GM21367 (cell line): Measurements from ENCODE around the gene REC114.
"Not testable (repeated sequence)": the region's sequence is repeated elsewhere in the genome, so short reads cannot be mapped to it uniquely, and the experiment has no call there.

Experiments used
- ATAC-seq: cut with Tn5 transposase; IDR thresholded peaks from one replicate; pipeline ENCODE4 v1.9.1; 2021; ENCODE audit not compliant: unreplicated experiment

REC114 gene

DNA sequence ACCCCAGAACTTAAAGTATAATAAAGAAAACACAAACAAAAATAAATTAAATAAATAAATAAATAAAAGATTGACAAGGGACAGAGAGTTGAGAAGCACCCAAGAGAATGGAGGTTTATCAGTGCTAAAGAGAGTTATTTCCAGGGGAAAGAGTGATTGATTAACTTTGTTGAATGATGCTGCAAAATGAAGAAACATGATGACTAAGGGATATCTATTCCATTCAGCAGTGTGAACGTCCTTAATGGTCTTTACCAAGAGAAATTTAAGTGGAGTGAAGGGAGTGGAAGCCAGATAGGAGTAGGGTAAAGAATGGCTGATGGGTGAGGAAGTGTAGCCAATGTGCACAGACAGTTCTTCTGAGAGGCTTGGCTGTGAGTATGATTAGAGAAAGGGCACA lies 11.1 kb downstream of the REC114 start:
- no peak for ATAC-seq

DNA sequence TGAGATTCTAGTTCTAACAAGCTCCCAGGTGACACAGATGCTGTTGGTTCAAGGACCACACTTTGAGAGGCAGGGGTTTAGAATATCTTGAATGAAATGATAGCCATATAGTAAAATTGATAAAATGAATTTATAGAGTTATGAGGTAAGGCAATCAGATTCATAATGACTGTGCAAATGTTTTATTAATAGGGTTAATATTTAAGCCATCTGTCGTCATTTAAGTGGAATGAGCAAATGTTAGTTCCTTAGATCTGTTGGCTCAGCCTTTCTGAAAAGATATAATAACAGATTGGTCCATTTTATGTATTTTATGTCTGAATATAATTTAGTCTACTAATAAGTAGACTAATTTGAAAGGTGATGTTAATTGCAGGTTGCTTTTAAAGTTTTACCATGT lies 12.9 kb downstream of the REC114 start:
- ATAC-seq, result no peak

DNA sequence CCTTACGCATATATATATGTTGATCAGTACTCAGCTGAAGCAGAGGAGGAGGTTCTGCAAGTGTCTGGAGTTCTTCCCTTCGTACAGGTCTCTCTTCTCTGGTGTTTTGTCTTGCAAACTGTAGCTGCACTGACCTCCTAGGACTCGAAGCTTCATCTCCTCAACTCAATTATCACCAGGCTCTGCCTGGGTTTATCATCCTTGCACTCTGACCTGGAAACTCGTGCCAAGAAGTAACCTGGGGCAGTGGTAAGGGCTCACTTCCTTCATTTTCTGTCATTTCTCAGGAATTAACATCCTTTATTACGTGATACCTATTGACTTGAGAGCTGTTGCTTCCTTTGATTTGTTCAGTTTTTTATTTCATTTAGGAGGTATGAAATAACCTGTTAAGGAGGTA lies 14.4 kb downstream of the REC114 start:
- ATAC-seq, result no peak

DNA sequence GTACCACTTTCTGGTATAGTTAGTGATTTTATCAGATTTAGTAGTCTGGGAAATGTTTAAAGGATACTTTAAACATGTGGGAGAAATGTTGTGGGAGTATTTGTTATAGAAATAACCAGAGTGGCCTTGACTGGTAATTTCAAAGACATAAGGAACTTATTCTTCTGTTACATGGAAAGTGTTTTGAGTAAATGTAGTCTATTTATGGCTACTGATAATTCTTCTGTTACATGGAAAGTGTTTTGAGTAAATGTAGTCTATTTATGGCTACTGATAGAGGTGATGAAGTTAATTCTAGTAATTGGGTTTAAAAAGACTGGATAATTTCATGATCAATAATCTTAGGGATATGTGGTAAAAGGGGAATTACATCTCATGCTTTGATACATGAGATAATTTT lies 17.7 kb downstream of the REC114 start:
- no peak for ATAC-seq

DNA sequence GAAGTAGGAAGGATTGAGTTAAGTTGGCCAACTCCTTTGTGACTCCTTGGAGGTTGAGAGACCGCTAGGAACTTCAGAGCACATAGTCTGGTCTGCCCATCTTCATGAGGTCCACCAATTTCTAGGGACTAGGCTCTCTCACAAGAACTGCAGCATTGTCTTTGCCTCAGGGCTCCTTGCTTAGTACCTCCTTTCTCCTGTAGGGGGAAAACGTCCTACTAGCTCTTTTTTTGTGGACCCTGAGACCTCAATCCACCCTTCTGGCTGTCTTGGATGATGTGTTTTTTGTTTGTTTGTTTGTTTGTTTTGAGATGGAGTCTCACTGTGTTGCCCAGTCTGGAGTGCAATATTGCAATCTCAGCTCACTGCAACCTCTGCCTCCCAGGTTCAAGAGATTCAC lies 21.6 kb downstream of the REC114 start:
- no peak for ATAC-seq

DNA sequence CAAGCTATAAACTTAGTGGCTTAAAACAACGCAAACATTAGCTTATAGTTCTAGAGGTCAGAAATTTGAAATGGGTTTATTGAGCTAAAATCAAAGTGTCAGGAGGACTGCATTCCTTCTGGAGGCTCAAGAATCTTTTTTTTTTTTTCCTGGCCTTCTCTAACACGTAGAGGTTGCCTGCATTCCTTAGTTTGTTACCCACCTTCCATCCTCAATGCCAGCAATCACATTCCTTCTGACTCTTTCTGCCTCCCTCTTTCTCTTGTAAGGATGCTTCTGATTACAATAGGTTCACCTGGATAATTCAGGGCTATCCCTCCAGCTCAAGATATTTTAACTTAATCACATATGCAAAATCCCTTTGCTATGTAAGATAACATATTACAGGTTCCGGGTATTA lies 24.8 kb downstream of the REC114 start:
- no peak for ATAC-seq

DNA sequence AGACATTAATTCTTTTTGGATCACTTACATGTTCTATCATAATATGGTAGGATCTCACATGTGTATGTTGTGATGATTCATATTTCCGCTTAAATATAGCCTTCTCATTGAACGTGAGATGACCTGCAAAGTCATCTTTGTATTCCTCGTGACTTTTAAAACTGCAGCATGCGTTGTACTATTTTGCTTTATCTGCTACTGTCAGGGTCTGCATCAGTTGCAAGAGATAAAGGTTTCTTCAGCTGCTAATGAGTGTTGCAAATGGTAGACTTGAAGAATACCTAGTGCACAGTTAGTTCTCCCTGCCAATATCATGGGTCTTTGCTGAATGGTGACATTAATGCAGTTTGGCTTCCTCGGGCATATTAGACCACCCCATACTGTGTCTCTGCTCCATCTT lies 31.8 kb downstream of the REC114 start:
- ATAC-seq, result no peak

DNA sequence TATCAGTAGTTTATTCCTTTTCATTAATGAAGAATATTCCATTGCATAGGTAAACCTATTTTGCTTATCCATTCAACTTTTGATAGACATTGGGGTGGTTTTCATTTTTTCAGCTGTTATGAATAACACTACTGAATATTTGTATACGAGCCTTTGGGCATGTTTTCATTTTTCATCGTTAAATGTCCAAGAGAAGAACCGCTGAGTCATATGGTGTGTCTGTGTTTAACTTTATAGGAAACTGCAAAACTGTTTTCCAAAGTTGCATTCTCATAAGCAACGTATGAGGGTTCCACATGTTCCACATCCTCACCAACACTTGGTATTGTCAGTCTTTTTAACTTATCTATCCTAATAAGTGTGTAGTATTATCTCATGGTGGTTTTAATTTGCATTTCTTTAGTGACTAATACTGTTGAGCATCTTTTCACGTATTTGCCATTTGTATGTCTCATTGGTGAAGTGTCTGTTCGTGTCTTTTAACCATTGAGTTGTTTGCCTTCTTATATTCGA lies 33.8 kb downstream of the REC114 start:
- no peak for ATAC-seq

DNA sequence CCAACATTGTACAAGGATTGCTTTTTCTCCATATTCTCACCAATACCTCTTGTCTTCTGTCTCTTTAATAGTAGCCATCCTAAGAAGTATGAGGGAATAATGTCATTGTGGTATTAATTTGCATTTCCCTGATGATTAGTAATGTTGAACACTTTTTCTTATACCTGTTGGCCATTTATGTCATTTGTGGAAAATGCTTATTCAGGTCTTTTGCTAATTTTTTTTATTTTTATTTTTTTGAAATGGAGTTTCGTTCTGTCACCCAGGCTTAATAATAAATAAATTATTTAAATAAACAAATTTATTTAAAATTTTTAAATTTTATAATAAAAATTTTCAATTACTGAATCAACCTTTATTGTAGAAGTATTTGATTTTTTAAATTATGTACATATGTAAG lies 37.1 kb downstream of the REC114 start:
- no peak for ATAC-seq

DNA sequence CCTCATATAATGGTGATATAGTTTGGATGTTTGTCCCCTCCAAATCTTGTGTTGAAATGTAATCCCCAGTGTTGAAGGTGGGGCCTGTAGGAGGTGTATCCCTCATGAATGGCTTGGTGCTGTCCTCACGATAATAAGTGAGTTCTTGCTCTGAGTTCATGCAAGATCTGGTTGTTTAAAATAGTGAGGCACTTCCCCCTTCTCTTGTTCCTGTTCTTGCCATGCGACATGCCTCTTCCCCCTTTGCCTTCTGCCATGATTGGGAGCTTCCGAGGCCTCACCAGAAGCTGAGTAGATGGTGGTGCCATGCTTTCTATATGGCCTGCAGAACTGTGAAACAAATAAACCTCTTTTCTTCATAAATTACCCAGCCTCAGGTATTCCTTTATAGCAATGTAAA lies 39.2 kb downstream of the REC114 start:
- ATAC-seq, result no peak

DNA sequence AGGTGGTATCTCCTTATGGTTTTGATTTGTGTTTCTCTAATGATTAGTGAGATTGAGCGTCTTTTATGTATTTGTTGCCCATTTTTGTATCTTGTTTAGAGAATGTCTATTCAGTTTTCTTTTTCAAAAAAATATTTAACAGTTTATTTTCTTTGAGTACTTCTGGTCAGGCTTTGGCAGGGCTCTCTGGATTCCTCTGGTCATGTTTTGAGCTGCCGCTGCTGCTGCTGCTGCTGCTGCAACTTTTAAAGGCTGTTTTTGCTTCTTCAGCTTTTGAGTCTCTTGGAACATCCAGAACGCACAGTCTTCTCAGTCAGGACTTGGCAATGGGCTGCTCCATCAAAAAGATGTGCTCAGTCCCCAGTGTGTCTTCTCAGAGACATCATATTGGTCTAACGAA lies 40.1 kb downstream of the REC114 start:
- no peak for ATAC-seq

DNA sequence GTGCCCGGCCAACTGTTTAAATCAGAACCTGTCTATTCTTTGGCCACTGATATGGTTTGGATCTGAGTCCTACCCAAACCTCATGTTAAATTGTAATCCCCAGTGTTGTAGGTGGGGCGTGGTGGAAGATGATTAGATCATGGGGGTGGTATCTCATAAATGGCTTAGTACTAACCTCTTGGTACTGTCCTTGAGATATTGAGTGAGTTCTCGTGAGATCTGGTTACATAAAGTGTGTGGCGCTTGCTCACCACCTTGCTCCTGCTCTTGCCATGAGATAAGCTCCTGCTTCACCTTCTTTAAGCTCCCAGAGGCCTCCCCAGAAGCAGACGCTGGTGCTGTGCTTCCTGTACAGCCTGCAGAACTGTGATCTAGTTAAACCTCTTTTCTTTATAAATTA lies 42.4 kb downstream of the REC114 start:
- no peak for ATAC-seq

DNA sequence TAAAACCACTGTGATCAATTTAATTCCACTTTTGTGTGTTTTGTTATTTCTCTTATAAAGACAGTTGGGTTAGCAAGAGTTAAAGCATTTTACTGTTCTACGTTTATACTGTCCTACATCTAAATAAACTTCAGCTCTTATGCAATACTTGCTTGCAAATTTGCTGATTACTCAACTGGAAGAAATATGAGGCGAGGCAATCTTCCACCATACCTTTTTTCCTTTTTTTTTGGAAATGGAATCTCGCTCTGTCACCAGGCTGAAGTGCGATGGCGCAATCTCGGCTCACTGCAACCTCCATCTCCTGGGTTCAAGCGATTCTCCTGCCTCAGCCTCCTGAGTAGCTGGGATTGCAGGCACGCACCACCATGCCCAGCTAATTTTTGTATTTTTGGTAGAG lies 42.9 kb downstream of the REC114 start:
- ATAC-seq, result not testable (repeated sequence)

DNA sequence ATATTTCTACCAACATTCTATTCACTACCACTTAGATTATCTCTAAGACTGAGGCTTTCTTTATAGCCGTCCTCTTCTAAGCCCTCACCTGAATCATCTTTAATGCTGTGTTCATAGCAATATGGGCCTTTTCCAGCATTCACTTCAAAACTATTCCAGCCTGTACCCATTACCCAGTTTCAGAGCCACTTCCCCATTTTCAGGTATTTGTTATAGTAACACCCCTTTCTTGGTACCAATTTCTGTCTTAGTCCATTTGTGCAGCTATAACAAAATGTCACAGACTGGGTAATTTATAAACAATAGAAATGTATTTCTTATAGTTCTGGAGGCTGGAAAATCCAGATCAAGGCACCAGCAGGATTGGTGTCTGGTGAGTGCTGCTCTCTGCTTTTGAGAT lies 45.7 kb downstream of the REC114 start:
- no peak for ATAC-seq

DNA sequence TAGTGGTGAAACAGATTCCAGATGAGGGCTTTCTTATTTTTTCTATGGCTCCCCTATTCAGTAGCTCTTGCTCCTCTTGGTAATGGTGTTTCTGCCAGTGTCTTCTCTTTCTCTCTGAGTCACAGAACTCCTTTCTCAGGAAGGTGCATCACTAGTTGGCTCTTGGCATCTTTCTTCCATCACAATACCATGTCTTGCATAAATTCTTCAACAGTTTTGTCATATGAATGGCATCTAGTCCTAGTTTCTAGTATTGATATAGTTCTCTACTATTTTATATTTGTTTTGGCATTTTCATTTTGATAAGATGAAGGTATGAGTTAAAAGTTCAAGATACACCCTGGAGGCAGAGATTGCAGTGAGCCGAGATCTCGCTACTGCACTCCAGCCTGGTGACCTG lies 51.0 kb downstream of the REC114 start:
- ATAC-seq, result no peak

DNA sequence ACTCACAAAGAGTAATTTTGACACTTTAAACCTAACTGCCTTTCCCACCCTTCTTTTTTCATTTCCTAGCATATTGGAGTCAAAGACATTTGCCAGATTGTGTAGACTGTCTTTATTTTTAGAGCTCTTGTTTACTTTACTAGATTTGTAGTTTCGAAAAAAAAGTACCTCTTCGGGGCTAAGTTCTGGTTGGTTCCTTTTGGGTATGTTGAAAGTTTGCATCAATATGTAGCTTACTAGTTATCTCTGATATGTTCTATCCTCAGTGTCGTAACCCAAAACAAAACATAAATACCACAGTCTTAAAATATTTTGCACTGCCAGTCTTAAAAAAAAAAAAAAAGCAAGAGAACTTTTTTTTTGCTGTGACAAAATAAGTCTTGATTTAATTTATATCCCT lies 52.2 kb downstream of the REC114 start:
- ATAC-seq, result no peak

DNA sequence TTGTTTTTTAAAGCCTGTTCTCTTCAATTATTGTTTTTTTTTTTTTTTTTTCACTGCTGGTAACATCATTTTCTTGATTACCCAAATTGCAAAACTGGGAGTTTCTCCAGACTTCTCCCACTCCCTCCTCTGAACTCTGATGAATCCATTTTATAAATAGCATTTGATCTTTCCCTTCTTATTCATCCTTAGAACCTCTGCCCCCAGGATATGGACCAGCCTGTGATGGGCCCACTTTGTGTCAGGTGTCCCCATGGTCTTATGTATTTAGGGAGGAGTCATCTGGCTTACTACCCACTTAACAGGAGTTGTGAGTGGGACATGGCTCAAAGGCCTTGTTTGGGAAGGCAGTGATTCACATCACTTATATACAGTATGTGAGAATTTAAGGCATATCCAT lies 57.7 kb downstream of the REC114 start:
- no peak for ATAC-seq

DNA sequence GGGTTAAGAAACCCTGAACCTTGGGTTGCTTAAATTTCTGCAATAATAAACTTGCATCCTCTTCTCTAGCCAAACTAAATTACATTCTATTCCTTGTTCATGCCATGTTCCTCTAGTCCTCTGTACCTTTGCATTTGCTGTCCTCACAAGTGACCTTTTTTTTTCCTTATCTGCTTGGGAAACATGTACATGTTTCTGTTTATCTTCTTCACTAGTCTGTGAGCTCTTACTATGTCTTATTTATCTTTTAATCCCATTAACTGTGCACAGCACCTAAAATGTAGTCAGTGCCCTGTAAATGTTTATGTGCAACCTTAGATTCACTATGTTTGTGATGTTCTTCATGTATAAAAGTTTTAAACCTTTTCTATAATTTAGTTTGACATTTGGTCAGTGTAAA lies 61.9 kb downstream of the REC114 start:
- no peak for ATAC-seq

DNA sequence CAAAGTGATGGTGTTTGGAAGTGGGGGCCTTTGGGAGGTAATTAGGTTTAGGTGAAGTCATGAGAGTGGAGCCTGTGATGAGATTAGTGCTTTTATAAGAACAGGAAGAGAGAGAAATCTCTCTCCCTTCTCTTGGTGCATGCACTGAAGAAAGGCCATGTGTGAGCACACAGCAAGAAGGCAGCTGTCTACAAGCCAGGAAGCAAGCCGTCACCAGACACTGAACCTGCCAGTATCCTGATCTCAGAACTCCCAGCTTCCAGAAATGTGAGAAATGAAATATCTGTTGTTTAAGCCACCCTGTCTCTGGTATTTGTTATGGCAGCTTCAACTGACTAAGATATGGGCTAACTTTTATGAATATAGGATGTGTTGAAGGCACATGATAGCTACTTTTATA lies 72.6 kb downstream of the REC114 start:
- ATAC-seq, result no peak

DNA sequence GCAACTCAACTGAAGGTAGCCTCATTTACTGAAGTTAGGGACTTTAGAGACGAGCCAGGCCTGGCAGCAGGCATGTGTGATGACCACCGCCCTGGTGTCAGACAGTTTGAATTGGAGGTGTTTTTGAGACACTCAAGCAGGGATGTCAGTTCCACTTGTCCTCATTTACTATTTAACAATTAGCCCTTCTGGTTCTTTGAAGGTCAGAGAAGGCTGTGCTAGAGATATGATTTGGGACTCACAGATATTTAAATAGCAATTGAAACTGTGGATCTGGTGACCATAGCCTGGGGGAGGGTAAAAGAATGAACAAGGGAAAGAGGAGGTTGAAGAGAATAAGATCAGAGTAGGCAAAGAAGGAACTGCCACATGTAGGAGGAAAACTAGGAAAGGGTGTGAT lies 74.6 kb downstream of the REC114 start:
- ATAC-seq, result no peak

DNA sequence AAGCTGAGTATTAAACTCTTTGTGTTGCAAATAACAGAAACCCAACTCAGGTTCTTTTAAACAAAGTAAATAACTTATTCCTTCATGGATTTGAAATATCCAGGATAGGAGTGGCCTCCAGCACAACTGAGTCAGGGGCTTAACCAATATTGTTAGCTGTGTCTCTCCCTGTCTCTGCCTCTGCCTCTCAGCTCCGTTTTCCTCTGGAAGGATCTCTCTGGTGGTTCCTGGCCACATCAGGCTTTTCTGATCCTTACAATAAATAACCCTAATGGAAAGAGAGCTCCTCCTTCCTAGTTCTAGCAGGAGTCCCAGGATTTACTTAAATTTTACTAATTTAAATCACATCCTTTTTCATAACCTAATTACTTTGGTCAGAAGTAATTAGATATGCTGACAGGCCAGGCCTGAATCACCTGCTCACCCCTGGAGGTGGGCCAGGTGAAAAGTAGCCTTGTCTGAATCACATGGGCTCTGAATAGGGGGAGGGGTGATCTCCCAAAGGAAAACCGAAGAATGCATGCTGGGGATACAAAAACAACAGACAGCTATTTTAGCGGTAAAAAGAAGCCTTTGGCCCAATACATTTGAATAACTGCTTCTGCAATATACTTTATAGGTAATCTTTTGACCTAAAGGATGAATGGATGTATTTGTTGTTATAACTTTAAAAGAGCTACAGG lies 75.4 kb downstream of the REC114 start:
- no peak for ATAC-seq

DNA sequence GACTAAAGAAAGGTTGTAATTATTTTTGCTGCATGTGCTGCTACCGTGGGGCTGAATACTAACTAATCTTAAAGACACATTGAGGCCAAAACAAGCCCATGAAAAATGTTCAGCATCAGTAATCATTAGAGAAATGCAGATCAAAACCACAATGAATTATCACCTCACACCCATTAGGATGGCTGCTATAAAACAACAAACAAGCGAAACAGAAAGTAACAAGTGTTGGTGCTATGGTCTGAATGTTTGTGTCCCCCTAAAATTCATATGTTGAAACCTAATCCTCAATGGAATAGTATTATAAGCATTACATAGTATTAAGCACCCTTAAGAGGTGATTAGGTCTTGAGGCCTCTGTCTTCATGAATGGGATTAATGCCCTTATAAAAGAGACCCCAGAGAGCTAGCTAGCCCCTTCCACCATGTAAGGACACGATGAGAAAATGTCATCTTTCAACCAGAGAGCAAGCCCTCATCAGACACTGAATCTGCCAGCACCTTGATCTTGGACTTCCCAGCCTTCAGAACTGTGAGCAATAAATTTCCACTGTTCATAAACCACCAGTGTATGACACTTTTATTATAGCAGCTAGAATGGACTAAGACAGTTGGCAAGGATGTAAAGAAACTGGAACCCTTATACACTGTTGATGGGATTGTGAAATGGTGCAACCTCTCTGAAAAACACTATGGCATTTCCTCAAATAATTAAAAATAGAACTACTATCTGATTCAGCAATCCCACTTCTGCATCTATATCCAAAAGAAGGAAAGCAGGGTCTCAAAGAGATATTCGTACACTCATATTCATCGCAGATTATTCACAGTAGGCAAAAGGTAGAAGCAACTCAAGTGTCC lies 76.1 kb downstream of the REC114 start:
- ATAC-seq, result no peak
